Hippocampal formation (tissue), 2 donors: Measurements from ENCODE around the gene AP3S2.
"Not testable (repeated sequence)": the region's sequence is repeated elsewhere in the genome, so short reads cannot be mapped to it uniquely, and the experiment has no call there.

ENCODE experiments used
- DNase-seq, 2 donors: peaks; one replicate each; lab custom pipeline; 2025; lab: John Stamatoyannopoulos, UW

The AP3S2 gene

GRCh38 chr15:89799918-89800498 is 93.8 kb downstream of the AP3S2 start:
- no peak for DNase-seq

GRCh38 chr15:89799011-89799911 is 94.5 kb downstream of the AP3S2 start:
- no peak for DNase-seq

GRCh38 chr15:89797678-89798201 is 96.1 kb downstream of the AP3S2 start:
- no peak for DNase-seq

GRCh38 chr15:89795996-89796395 is 97.8 kb downstream of the AP3S2 start:
- no peak for DNase-seq

GRCh38 chr15:89794627-89795241 is 99.1 kb downstream of the AP3S2 start:
- no peak for DNase-seq

GRCh38 chr15:89792106-89792805 is 101.5 kb downstream of the AP3S2 start:
- no peak for DNase-seq

- DNase-seq, result no peak
Measured at GRCh38 chr15:89790661-89791060, 103.1 kb downstream of the AP3S2 start.

GRCh38 chr15:89790206-89790605 is 103.6 kb downstream of the AP3S2 start:
- DNase-seq, result no peak

GRCh38 chr15:89788585-89788984 is 105.2 kb downstream of the AP3S2 start:
- DNase-seq, result not testable (repeated sequence)

- DNase-seq, result no peak
Measured at GRCh38 chr15:89787944-89788343, 105.8 kb downstream of the AP3S2 start.

GRCh38 chr15:89785774-89786140 is 108.0 kb downstream of the AP3S2 start:
- no peak for DNase-seq

GRCh38 chr15:89785064-89785773 is 108.6 kb downstream of the AP3S2 start:
- no peak for DNase-seq

- DNase-seq, result no peak
Measured at GRCh38 chr15:89784686-89784960, 109.2 kb downstream of the AP3S2 start.

GRCh38 chr15:89783861-89784685 is 109.7 kb downstream of the AP3S2 start:
- no peak for DNase-seq

GRCh38 chr15:89783111-89783860 is 110.5 kb downstream of the AP3S2 start:
- DNase-seq, result no peak

GRCh38 chr15:89782619-89782950 is 111.2 kb downstream of the AP3S2 start:
- not testable (repeated sequence) for DNase-seq

- no peak for DNase-seq
Measured at GRCh38 chr15:89781891-89782618, 111.7 kb downstream of the AP3S2 start.

- DNase-seq, result no peak
Measured at GRCh38 chr15:89781055-89781454, 112.7 kb downstream of the AP3S2 start.

- DNase-seq, result no peak
Measured at GRCh38 chr15:89780601-89781000, 113.2 kb downstream of the AP3S2 start.
